ENCODE measurements around the gene HNRNPA1. TPM values are rescaled to one million over a fixed set of nuclear protein-coding genes. Genes with fewer than 3 reads are reported as not detected.
A peak's percentile ranks its signal among the peaks of the same experiment; 100 is the strongest.

HNRNPA1 gene
- total and polyA plus RNA-seq, 2 donors (not counting 3 experiments of a cell fraction or from before 2014, with no cell fraction given) = 566 to 1,470 TPM

DNA sequence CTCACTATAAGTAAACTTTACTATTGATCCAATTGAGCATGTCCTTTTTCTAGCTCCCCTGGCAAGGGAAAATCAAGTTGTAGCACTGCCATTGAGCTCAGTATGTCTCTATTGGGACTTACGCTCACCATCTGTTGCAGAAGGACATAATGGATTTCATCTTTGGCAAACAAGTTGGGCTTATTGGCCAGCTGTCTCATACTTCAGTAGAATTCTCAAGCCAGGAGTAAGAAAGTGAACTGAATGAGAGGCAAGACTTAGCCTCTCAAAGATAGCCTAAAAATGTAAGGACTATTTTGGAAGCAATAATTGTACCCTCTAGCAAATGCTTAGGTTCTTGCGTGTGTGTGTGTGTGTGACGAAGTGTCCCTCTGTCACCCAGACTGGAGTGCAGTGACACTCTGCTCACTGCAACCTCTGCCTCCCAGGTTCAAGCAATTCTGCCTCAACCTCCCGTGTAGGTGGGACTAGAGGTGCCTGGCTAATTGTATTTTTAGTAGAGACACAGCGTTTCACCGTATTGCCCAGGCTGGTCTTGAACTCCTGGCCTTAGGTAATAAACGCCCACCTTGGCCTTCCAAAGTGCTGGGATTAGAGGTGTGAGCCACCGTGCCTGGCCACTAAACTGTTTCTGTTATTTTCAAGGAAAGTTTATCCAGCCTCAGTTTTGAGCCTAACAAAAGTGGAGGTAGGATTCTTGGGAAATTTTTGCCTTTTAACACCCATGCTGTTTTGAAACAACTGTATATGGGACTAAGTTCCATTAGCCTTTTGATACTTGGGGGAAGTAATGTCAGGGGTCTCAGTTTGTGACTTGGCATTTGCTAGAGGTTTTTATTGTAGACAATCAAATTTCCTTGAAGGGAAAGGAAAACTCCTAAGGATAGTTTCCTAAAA is 7.0 kb downstream of the HNRNPA1 start:
- ChIA-PET CTCF (interaction anchor here (0.5 to 3.8 kb wide), 13 partner anchors 9 to 187 kb away, joined by 3 to 20 read pairs (median 5); partner anchors contain the start of genes COPZ1 and NFE2), POLR2A (interaction anchor here (0.6 to 5.8 kb wide), 6 partner anchors 7 to 81 kb away, joined by 3 to 22 read pairs (median 4); partner anchors contain the start of genes CBX5, COPZ1 and HNRNPA1)
- Histone ChIP-seq H3K27ac (ENCODE audit: insufficient read depth, low read depth, low read length) (no peak overlapping the region), H3K27me3 (ENCODE audit: control insufficient read depth in 2 of 2, insufficient read depth in 2 of 2, low read length in 2 of 2) (no peaks in the 10 kb centered on the region), H3K4me1 (ENCODE audit: control insufficient read depth, extremely low read depth, insufficient read depth, low read length) (peaks cover 29% of the 10 kb centered on the region), H4K20me1 (replicated peaks; ENCODE audit: control insufficient read depth, extremely low read depth, insufficient read depth, low read length) (peaks cover 13% of the 10 kb centered on the region), H3K79me2 (ENCODE audit: control insufficient read depth, insufficient read depth, low read length) (peaks cover 30% of the 10 kb centered on the region), H3K9ac (replicated peaks; ENCODE audit: extremely low read depth, insufficient read depth, low read length) (no peak overlapping the region), H3K36me3 (ENCODE audit: control insufficient read depth in 2 of 2, extremely low read depth in 1 of 2, insufficient read depth in 2 of 2, low read length in 2 of 2) (peaks cover 20 to 33% of the 10 kb centered on the region in 2 experiments), H2AFZ (ENCODE audit: low read depth, low read length) (no peak overlapping the region), H3K4me2 (ENCODE audit: insufficient read depth, low read length) (no peak overlapping the region), H3K9me1 (replicated peaks; ENCODE audit: control insufficient read depth, extremely low read depth, insufficient read depth, low read length) (no peaks in the 10 kb centered on the region), H3K9me3 (replicated peaks; ENCODE audit: control insufficient read depth, insufficient read depth, low read length) (no peaks in the 10 kb centered on the region), H3K4me3 (replicated peaks in 1 of 3; ENCODE audit: insufficient read depth in 1 of 3, low read depth in 1 of 3, low read length in 3 of 3) (no peak overlapping the region)
- TF ChIP-seq EZH2 (IDR thresholded peaks at IDR 0.05; ENCODE audit: borderline replicate concordance, low read depth, low read length, severe bottlenecking) (no peak), GATA2 (IDR thresholded peaks at IDR 0.05; ENCODE audit: insufficient read depth, insufficient read length, low read depth, low read length) (no peak), POLR2A (IDR thresholded peaks at IDR 0.05; ENCODE audit: low read depth, low read length) (peak; percentile 73), MYC (IDR thresholded peaks at IDR 0.05; ENCODE audit: low read depth, low read length) (no peak), POLR2AphosphoS5 (IDR thresholded peaks at IDR 0.05; ENCODE audit: insufficient read depth, low read depth, low read length) (peak; percentile 78), FOS (IDR thresholded peaks at IDR 0.05; ENCODE audit: borderline replicate concordance, insufficient read depth, low read length) (no peak), JUN (IDR thresholded peaks at IDR 0.05; ENCODE audit: borderline replicate concordance, insufficient read depth, insufficient read length, low read depth) (no peak)
- TF ChIP-seq, protein P1, sequence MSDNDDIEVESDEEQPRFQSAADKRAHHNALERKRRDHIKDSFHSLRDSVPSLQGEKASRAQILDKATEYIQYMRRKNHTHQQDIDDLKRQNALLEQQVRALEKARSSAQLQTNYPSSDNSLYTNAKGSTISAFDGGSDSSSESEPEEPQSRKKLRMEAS (IDR thresholded peaks at IDR 0.05; ENCODE audit: insufficient read depth, insufficient read length) = no peak
- TF ChIP-seq, protein P2, sequence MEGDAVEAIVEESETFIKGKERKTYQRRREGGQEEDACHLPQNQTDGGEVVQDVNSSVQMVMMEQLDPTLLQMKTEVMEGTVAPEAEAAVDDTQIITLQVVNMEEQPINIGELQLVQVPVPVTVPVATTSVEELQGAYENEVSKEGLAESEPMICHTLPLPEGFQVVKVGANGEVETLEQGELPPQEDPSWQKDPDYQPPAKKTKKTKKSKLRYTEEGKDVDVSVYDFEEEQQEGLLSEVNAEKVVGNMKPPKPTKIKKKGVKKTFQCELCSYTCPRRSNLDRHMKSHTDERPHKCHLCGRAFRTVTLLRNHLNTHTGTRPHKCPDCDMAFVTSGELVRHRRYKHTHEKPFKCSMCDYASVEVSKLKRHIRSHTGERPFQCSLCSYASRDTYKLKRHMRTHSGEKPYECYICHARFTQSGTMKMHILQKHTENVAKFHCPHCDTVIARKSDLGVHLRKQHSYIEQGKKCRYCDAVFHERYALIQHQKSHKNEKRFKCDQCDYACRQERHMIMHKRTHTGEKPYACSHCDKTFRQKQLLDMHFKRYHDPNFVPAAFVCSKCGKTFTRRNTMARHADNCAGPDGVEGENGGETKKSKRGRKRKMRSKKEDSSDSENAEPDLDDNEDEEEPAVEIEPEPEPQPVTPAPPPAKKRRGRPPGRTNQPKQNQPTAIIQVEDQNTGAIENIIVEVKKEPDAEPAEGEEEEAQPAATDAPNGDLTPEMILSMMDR (IDR thresholded peaks at IDR 0.05; ENCODE audit: extremely low read depth in 1 of 2, insufficient read depth in 1 of 2, low read depth in 1 of 2, low read length in 2 of 2) = no peak
- no peak for DNase-seq (ENCODE audit: low read depth, low spot score)
- dilution Hi-C loops (cut with MboI; ENCODE audit: extremely low pct_ligation_motif_present, low sequenced_read_pairs) (no loop called here), intact Hi-C loops (cut with micrococcal nuclease) (no loop called here)
- BruUV-seq (replicated peaks) = no TSS peak
- FAIRE-seq = no peak
